SIG-M5 (cell line): ENCODE results near the gene MCF2L.
"Not testable (repeated sequence)": the region's sequence is repeated elsewhere in the genome, so short reads cannot be mapped to it uniquely, and the experiment has no call there.

Experiments
- DNase-seq: peaks from one replicate; lab custom pipeline; 2025; lab: John Stamatoyannopoulos, UW

Gene MCF2L

GRCh38 chr13:112968910-112969691 is at the start of gene MCF2L:
MCF2L (plus strand) TSS chr13:112969214; CDS start chr13:112969380, 166 bp downstream.
- no peak for DNase-seq

- no peak for DNase-seq
These were observed 45.1 kb upstream of the MCF2L start for GRCh38 chr13:112923962-112924361.

- DNase-seq: no peak
These were observed 44.6 kb upstream of the MCF2L start for GRCh38 chr13:112924365-112924764.

GRCh38 chr13:112926003-112926402 is 43.0 kb upstream of the MCF2L start:
- no peak for DNase-seq

GRCh38 chr13:112926993-112927392 is 42.0 kb upstream of the MCF2L start:
- DNase-seq: no peak

GRCh38 chr13:112928020-112928971 is 40.7 kb upstream of the MCF2L start:
- DNase-seq: no peak

GRCh38 chr13:112928972-112929782 is 39.8 kb upstream of the MCF2L start:
- DNase-seq: no peak

GRCh38 chr13:112929783-112930055 is 39.3 kb upstream of the MCF2L start:
- no peak for DNase-seq

- no peak for DNase-seq
These were observed 38.8 kb upstream of the MCF2L start for GRCh38 chr13:112930192-112930591.

- no peak for DNase-seq
These were observed 37.7 kb upstream of the MCF2L start for GRCh38 chr13:112931028-112931934.

GRCh38 chr13:112932971-112933370 is 36.0 kb upstream of the MCF2L start:
- DNase-seq: no peak

GRCh38 chr13:112933649-112934048 is 35.4 kb upstream of the MCF2L start:
- no peak for DNase-seq

GRCh38 chr13:112934078-112934477 is 34.9 kb upstream of the MCF2L start:
- DNase-seq: no peak

GRCh38 chr13:112938680-112939079 is 30.3 kb upstream of the MCF2L start:
- DNase-seq: no peak

- DNase-seq: no peak
These were observed 28.8 kb upstream of the MCF2L start for GRCh38 chr13:112940236-112940635.

GRCh38 chr13:112941349-112941748 is 27.7 kb upstream of the MCF2L start:
- DNase-seq: no peak

GRCh38 chr13:112941765-112942164 is 27.2 kb upstream of the MCF2L start:
- DNase-seq: not testable (repeated sequence)

GRCh38 chr13:112942689-112943308 is 26.2 kb upstream of the MCF2L start:
- peak; percentile 14 for DNase-seq

- DNase-seq: no peak
These were observed 25.5 kb upstream of the MCF2L start for GRCh38 chr13:112943309-112944125.

GRCh38 chr13:112947796-112948195 is 21.2 kb upstream of the MCF2L start:
- DNase-seq: no peak
